Mucosa of stomach (tissue), 1 donor: Measurements from ENCODE around the gene RAMP1.
"Not testable (repeated sequence)": the region's sequence is repeated elsewhere in the genome, so short reads cannot be mapped to it uniquely, and the experiment has no call there.

Experiments
- H3K27me3 ChIP-seq: one replicate; pipeline ENCODE4 v1.7.0; 2013; ENCODE audit warnings: mild to moderate bottlenecking, low read length; ENCODE audit not compliant: control insufficient read depth, insufficient read depth
- H3K36me3 ChIP-seq: one replicate; pipeline ENCODE4 v1.7.0; 2013; ENCODE audit warnings: low read length; ENCODE audit not compliant: control insufficient read depth, insufficient read depth
- H3K4me1 ChIP-seq: one replicate; pipeline ENCODE4 v1.7.0; 2013; ENCODE audit warnings: mild to moderate bottlenecking, low read length; ENCODE audit not compliant: control insufficient read depth, insufficient read depth
- H3K4me3 ChIP-seq: one replicate; pipeline ENCODE4 v1.7.0; 2013; ENCODE audit warnings: low read length
- H3K9ac ChIP-seq: one replicate; pipeline ENCODE4 v1.7.0; 2013; ENCODE audit warnings: mild to moderate bottlenecking, low read length, moderate library complexity
- H3K9me3 ChIP-seq: one replicate; pipeline ENCODE4 v1.7.0; 2013; ENCODE audit warnings: mild to moderate bottlenecking, low read length, moderate library complexity; ENCODE audit not compliant: control insufficient read depth
- donor health status: Pancreatic carcinoma.

Gene RAMP1

DNA sequence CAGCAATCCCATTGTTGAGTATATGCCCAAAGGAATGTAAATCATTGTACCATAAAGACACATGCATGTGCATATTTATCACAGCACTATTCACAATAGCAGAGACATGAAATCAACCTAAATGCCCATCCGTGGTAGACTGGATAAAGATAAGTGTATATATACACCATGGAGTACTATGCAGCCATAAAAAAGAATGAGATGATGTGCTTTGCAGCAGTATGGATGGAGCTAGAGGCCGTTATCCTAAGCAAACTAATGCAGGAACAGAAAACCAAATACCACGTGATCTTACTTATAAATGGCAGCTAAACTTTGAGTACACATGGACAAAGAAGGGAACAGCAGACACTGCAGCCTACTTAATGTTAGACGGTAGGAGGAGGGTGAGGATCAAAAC is 18.4 kb upstream of the RAMP1 start:
- H3K4me1 ChIP-seq = no peaks in the 10 kb centered on the region
- H3K27me3 ChIP-seq = no peaks in the 10 kb centered on the region
- H3K9ac ChIP-seq = no peak overlapping the region
- no peak overlapping the region for H3K4me3 ChIP-seq
- H3K36me3 ChIP-seq = no peaks in the 10 kb centered on the region
- no peaks in the 10 kb centered on the region for H3K9me3 ChIP-seq

DNA sequence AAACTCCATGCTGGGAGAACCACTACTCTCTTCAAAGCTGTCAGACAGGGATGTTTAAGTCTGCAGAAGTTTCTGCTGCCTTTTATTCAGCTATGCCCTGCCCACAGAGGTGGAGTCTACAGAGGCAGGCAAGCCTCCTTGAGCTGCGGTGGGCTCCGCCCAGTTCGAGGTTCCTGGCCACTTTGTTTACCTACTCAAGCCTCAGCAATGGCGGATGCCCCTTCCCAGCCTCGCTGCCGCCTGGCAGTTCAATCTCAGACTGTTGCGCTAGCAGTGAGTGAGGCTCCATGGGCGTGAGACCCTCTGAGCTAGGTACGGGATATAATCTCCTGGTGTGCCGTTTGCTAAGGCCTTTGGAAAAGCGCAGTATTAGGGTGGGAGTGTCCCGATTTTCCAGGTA is 10.5 kb upstream of the RAMP1 start:
- H3K27me3 ChIP-seq, H3K4me1 ChIP-seq, H3K9ac ChIP-seq: not testable (repeated sequence)

DNA sequence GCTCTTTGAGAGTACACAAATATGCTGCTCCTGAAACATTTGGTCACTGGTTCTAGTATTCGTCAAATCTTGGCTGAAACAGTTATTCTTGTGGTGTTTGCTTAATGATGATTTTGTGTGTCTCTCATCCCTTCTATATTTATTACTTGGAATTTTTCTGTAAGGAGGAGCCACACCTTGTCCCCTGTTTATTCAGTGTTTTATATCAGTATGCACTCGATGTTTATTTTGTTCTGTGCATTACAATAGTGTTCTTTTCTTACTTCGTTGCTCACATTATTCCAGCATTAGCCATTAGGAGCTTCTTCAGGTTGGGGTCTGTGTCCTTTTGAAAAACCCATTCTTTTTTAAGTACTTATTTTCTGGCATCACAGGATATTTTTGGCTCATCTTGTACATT is 5.1 kb upstream of the RAMP1 start:
- Histone ChIP-seq H3K4me3 (no peak overlapping the region), H3K4me1 (peaks cover 9% of the 10 kb centered on the region), H3K36me3 (no peaks in the 10 kb centered on the region), H3K27me3 (no peaks in the 10 kb centered on the region), H3K9me3 (no peaks in the 10 kb centered on the region), H3K9ac (no peak overlapping the region)

More for the DNA sequence above, 10.5 kb upstream of the RAMP1 start:
- not testable (repeated sequence) for H3K4me3 ChIP-seq, H3K36me3 ChIP-seq, H3K9me3 ChIP-seq

DNA sequence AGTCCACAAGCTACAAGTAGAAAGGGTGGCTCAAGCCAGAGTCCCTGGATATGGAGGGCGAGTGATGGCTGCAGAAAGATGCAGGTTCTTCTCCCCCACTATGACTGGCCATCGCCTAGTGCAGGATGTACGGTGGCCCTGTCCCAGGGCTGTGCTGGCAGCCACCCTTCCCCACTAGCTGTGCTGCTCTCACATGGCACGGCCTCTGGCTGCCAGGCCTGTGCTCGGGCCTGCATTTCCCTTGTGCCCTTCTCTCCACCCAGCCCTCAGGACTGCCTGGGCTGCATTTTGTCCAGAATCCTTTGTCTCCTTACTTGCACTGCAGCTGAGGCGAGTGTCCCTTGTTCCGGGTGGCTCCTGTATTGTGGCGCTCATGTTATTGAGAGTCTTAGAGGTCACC is 1.6 kb upstream of the RAMP1 start:
- no peak overlapping the region for H3K4me3 ChIP-seq
- H3K27me3 ChIP-seq = peaks cover 5% of the 10 kb centered on the region
- no peaks in the 10 kb centered on the region for H3K36me3 ChIP-seq
- H3K4me1 ChIP-seq = peaks cover 33% of the 10 kb centered on the region
- H3K9me3 ChIP-seq = no peaks in the 10 kb centered on the region
- H3K9ac ChIP-seq = no peak overlapping the region

DNA sequence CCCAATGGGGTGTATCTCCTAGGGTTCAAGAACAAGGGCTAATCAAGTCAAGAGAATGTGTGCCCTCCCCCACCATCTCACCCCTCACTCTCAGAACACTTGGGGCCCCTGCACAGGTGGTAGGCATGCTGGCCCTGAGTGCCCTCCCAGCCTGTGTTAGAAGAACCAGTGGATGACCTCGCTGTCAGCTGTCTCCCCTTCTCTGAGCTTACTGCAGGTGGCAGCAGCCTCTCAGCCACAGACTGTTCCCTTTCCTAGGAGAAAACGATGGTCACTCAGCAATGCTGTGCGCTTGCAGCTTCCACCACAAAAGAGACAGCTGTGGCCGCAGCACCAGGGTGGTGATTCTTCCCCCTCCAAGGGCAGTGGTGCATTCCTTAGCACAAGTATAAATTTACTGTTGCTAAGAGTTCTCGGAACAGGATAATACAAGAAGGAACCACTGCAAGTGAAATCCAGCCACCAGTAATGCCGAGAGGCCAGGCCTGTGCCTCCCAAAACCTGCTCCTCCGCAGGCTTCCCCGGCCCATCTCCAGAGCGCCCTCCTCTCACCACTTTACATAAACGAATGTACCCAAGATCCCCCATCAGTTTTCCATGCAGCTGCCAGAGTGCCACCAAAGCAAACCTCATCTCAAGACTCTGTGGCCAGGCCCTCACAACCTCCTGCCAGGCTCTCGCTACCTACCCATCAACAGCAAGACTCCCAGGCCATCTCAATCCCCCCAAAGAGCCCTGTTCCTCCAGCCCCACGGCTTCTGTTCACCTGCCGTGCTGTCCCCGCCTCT is 935 bp upstream of the RAMP1 start:
- peak overlapping the region; percentile 26 for H3K9ac ChIP-seq
- H3K4me1 ChIP-seq = peaks cover 33% of the 10 kb centered on the region
- peaks cover 5% of the 10 kb centered on the region for H3K27me3 ChIP-seq

DNA sequence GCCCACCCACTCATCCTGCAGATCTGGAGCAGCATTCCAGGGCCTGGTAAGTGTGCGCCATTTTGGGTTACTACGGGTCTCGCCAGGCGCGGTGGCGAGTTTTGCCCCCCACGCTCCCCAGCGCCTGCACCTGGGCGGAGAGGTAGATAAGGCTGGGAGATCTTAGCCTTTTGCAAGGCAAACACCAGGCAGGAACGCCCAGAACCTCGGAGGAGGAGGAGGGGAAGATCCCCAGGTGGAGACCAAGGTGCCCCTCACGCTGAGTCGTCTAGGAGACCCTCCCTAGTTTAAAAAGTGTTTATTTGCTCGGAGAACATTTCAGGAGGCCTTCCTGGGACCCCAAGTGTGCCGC is 365 bp upstream of the RAMP1 start:
- no peaks in the 10 kb centered on the region for H3K36me3 ChIP-seq
- H3K27me3 ChIP-seq = peaks cover 5% of the 10 kb centered on the region
- H3K9ac ChIP-seq = peak overlapping the region; percentile 26
- no peak overlapping the region for H3K4me3 ChIP-seq
- H3K9me3 ChIP-seq = no peaks in the 10 kb centered on the region
- H3K4me1 ChIP-seq = peaks cover 33% of the 10 kb centered on the region

More for the DNA sequence above, 935 bp upstream of the RAMP1 start:
- H3K4me3 ChIP-seq = no peak overlapping the region
- H3K9me3 ChIP-seq = no peaks in the 10 kb centered on the region
- no peaks in the 10 kb centered on the region for H3K36me3 ChIP-seq

DNA sequence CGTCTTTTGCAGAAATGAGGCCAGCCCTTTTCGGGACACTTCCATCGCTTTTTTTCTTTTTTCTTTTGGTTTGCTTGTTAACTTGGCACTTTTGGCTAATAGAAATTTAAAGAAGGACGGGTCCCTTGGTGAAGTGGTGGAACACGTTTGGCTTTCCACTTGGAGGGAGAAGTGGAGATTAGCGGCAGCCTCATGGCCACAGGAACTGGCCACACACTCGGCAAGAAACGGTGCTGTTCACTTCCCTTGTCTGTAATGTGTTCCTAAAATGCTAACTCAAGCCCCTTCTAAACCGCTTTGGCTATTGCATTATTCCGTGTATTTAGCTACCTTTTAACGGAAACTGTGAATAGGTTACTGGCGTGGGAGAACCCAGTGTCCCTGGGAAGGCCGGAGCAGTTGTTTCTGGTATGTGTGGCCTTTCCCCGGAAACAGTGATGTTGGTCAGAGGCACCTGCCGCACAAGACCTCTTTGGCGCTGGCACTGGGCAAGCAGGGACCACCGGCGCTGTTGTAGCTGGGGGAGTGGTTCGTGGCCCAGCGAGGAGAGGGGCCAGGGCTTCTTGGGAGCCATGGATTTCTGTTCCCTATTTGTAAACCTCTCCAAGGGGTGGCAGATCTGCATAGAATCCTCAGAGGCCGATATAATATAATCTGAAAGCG is 981 bp downstream of the RAMP1 start:
- peaks cover 5% of the 10 kb centered on the region for H3K27me3 ChIP-seq
- peak overlapping the region; percentile 17 for H3K4me3 ChIP-seq
- H3K4me1 ChIP-seq = peaks cover 33% of the 10 kb centered on the region
- peak overlapping the region; percentile 33 for H3K9ac ChIP-seq
- H3K36me3 ChIP-seq = no peaks in the 10 kb centered on the region
- H3K9me3 ChIP-seq = no peaks in the 10 kb centered on the region

DNA sequence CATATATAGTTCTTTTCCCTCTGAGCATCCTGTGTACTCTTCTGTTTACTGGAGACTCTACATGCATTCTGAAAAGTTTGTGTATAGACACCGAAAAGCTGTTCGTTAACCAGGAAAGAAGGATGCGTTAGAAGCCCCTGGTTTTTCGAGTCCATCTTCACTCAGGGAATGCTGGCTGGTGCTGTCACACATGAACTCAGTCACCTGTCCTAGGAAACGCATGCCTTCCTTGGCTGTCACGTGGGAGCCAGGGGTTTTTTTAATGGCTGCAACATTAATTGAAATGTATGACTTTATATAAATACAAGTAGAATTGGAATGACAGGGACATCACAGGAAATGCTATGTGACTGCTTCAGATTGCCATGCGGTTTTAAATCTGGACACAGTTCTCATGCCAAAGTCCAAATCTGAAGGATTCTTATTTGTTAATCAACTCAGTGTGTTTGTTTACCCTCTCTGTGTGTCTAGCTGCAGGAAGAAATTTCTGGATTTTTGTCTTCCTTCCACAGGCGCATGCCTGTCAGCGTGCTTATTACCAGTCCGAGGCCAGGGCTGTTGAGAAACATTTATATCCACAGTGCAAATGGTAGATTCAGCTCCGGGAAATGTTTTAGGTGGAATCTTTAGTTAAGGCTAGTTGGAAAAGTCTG is 2.6 kb downstream of the RAMP1 start:
- H3K9me3 ChIP-seq = no peaks in the 10 kb centered on the region
- H3K4me1 ChIP-seq = peaks cover 33% of the 10 kb centered on the region
- no peak overlapping the region for H3K9ac ChIP-seq
- no peak overlapping the region for H3K4me3 ChIP-seq
- H3K36me3 ChIP-seq = no peaks in the 10 kb centered on the region
- H3K27me3 ChIP-seq = peaks cover 5% of the 10 kb centered on the region

DNA sequence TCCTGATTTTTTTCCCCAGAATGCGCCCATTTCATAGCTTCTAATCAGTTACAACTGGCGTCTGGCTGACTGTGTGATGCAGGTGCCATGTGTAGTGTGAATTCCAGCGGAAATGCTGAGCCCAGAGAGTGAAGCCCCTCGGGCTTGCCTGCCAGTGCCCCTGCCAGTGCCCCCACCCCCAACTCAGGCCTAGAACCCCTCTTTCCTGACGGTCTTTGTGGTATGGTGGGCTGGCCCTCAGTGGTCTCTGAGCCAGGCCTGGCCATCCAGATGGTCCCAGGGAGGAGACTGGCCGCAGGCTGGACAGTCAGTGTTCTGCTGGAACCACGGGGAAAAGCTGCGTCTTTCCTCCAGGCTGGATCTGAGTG is 3.1 kb downstream of the RAMP1 start:
- Histone ChIP-seq H3K27me3 (peaks cover 5% of the 10 kb centered on the region), H3K9me3 (no peaks in the 10 kb centered on the region), H3K4me1 (peaks cover 33% of the 10 kb centered on the region), H3K9ac (no peak overlapping the region), H3K4me3 (no peak overlapping the region), H3K36me3 (no peaks in the 10 kb centered on the region)

DNA sequence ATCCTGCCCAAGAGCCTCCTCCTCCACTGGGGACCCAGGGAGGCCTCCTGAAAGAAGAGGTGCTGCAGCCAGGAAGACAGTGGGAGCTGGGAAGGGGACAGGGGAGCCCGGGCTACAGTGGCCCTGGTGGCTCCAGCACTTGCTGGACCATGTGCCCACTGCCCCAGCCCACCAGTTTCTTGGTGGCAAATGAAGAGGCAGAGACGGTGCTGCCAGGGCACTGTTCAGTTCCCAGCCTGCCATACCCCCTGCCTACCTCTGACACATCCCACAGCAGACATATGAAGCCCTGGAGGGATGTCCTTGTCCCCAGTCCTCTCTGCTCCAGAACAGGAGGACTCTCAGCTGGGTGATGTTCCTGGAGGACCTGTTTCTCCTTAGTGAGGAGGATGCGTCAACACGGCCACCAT is 3.7 kb downstream of the RAMP1 start:
- H3K4me3 ChIP-seq = no peak overlapping the region
- H3K27me3 ChIP-seq = peaks cover 5% of the 10 kb centered on the region
- H3K9me3 ChIP-seq = no peaks in the 10 kb centered on the region
- no peaks in the 10 kb centered on the region for H3K36me3 ChIP-seq
- H3K4me1 ChIP-seq = peaks cover 33% of the 10 kb centered on the region
- H3K9ac ChIP-seq = no peak overlapping the region

DNA sequence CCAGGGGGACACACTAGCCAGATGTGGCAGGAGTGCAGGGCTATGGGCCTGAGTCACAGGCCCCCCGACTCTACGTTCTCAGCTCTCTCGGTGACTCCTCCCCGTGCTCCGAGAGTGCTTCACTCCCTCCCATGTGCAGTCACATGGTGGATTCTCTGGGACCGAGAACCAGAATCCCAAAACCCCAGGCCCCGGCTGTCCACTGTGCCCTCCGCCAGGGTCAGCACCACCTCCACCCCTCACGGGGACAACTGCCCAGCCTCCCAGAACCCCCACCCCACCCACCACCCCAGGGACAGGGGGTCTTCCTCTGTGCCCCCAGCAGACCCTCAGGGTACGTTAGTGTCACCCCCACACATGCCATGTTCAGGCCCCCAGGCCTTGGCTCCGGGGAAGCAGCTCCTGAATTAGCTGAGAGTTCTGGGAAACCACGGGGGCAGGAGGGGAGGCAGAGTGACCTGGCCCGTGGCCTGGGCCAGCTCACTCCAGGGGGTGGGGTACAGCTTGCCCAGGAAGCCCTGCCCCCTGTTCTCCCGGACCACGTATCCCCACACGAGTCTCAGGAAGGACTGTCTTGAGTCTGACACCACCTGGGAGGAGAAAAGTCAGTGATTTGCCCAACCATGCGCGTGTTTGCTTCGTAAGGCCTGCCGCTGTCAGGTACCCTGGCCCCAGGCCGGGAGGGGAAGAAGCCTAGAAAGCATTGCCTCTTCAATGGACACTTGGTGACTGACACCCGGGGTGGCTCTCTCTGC is 4.4 kb downstream of the RAMP1 start:
- Histone ChIP-seq H3K9me3 (no peaks in the 10 kb centered on the region), H3K27me3 (peaks cover 5% of the 10 kb centered on the region), H3K4me1 (peaks cover 27% of the 10 kb centered on the region), H3K36me3 (no peaks in the 10 kb centered on the region), H3K4me3 (no peak overlapping the region), H3K9ac (no peak overlapping the region)

DNA sequence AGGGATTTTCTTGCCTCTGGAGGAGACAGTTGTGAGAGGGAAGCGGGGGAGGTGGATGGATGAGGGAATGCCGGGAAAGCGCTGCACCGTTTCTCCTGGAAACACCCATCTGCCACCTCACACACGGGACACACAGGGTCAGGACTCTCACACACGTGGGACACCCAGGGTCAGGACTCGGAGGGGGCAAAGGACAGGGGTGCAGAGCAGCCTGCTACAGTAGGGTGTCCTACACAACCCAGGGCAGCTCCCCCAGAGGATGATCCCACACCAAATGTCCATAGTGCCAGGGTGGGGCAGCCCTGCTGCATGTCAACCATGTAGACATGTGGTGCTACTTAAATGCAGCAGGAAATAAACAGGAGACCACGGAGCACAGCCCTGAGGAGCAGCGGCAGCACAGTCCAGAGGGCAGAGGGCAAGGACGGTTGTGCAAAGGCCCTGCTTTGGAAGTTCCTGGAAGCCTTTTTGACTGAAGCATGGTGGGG is 5.1 kb downstream of the RAMP1 start:
- Histone ChIP-seq H3K9me3 (no peaks in the 10 kb centered on the region), H3K36me3 (no peaks in the 10 kb centered on the region), H3K9ac (no peak overlapping the region), H3K4me3 (no peak overlapping the region), H3K4me1 (peaks cover 24% of the 10 kb centered on the region), H3K27me3 (peaks cover 5% of the 10 kb centered on the region)
